UCSD-AML1 (cell line): ENCODE data around the gene AKR1C8.

Experiments
- DNase-seq: peaks from one replicate; lab custom pipeline; 2025; ENCODE audit not compliant: unreplicated experiment; lab: John Stamatoyannopoulos, UW

Gene AKR1C8

DNA sequence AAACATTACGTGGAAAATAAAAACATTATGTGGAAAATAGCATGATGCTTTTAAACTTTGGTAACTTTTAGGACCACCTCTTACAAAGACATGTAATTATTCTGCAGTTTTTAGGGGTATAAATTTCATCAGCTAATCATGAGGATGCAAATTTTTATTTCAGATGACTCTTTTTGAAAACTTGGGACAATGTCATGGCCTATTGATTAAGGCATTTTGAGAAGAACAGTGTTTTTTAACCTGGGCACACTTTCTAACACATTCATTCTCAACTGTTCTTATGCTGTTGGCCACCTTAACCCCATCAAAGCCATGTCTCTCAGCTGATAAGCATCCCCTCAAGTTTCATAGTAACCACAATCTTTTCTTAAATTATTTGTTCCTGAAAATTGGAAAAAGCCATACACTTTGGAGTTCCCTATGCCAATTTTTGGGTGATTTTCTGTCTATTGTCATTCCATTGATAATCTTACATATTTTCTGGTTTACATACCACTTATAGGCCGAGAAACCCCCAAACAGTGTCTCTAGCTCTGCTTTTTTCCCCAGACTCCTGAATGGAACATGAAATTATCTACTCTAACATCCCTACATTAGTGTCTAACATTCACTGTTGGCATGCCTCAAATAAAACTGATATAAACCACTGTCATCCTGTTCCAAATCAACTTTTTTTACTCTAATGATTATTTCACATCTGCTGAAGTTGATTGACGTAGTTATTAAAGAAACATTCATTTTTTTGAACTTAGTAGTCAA is 76.1 kb downstream of the AKR1C8 start:
- DNase-seq: no peak

DNA sequence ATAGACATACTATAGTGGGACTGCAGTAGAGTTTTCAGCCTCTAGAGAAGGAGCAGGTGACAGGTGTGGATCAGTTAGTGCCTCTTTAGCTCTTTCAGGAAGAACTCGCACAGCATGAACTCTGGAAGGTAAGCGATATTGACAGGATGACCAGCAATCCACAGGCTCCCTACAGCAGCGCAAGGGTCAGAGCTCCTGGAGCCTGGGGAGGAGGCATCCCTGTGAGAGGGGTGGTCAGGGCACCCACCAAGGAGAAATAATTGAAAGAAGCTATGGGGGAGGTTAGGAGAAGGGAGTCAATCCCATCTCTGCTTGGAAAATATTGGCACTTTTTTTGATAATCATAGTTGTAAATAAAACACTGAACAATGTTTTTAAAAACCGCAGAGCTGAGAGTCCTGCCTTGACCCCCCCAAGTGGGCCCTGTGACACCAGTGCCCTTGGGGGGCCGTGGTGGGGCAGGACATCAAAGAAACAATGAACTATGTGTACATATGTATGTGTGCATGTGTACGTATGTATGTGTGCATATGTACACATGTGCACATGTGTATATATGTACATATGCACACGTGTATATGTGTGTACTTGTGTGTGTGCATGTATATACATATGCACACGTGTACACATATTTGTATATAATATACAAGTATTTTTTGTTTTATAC is 77.0 kb downstream of the AKR1C8 start:
- no peak for DNase-seq

DNA sequence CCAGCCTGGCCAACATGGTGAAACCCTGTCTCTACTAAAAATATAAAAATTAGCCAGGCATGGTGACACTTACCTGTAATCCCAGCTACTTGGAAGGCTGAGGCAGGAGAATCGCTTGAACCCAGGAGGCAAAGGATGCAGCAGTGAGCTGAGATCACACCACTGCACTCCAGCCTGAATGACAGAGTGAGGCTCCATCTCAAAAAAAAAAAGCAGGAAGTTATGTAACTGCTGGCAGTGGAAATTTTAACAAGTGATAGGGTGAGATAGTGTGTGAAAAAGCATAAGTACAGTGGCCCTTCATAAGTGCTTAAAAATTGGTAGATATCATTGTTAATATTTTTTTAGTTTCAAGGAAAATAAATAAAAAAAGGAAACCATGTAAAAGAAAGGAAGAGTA is 78.4 kb downstream of the AKR1C8 start:
- no peak for DNase-seq

DNA sequence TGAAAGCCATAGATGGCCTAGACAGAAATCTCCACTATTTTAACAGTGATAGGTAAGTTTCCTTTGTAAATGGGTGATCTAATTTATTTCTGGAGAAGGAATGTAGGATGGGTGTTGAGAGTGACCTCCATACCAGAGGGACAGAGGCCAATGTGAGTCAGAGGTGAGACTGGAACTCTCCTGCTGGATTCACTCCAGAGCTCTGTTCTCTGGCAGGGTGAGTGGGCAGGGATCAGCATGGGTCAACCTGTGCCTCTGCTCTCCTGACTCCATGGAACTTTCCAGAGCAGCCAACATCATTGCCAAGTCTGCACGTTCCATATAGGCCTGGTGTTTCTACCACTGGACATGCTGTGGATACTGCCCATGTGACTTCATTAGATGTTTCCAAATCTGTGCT is 79.3 kb downstream of the AKR1C8 start:
- no peak for DNase-seq
